Regular cardiac myocyte (primary cell): ENCODE data around the gene GRB10. TPM values are rescaled to one million over a fixed set of nuclear protein-coding genes. Genes with fewer than 3 reads are reported as not detected.

Experiments
- total RNA-seq: library from RNA; depleted of rRNA; stranded (reverse); fragments of >200 nt; gene quantifications from 2 replicates; pipeline ENCODE4 v1.2.3, GENCODE V29; 2014

Gene GRB10
- total RNA-seq, result 49.6 and 60.4 TPM in 2 replicates

GRCh38 chr7:50782375-50783208 is at the start of gene GRB10:
Gene GRB10 (minus strand): TSS chr7:50782896. CDS start chr7:50732322, 50,574 bp downstream.

DNA sequence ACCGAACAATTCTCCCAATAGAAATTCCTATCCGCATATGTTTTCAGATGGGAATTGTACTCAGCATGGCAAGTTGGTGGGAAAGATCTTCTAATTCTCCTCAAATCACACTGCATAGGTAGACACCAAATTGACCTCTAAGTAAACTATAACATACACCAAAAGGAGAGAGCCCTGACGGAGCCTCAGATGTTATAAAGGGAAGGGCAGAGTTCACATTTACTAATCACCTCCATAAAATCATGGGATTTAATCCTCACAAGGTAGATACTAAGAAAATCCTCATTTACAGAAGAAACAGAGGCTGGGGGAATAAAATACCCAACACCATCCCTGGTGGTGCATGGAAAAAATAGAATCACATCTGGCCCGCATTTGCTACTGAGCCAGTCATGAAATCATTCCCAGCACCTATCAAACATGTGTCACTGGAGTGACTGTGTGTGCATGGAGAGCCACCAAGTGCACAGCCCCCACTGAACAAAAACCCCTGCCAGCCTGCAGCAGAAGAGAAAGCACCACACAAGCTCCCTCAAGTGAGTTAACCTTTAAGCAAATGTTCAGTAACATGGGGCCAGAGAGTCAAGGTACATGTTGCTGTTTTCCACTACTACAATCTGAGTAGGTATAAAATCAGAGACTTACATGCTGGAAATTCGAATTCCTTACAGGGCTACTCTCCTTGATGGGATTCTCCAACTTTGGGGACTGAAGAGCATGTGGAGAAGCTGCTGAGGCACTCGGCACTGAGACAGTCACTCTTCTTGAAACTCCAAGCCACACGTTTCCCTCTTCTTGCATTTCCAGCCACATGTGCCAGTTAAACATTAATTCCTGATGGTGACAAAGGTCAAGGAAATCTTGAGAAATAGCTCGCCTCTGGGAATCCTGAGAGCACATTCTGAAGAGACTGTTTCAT is 217.8 kb downstream of the GRB10 start, which contains the start of gene DDC:
Gene DDC (minus strand): TSS at position 766 of the 919 bp plus-strand sequence. CDS start 21,320 bp downstream, outside the sequence.

Other genes with a start within 250 kb of the GRB10 start
- not detected in 2 replicates for gene DDC, start 217.5 kb downstream of the GRB10 start, total RNA-seq